NCI-H1417 treated with DMSO at 0.1 percent for 48 hours (cell line): ENCODE results near the gene LMCD1.

ENCODE experiments used
- DNase-seq: peaks from one replicate; lab custom pipeline; 2025; lab: John Stamatoyannopoulos, UW

The LMCD1 gene

GRCh38 chr3:8619548-8619947 is 117.9 kb downstream of the LMCD1 start:
- DNase-seq, result no peak

GRCh38 chr3:8621141-8621540 is 119.5 kb downstream of the LMCD1 start:
- no peak for DNase-seq

- no peak for DNase-seq
Measured at GRCh38 chr3:8621872-8622271, 120.2 kb downstream of the LMCD1 start.

- no peak for DNase-seq
Measured at GRCh38 chr3:8622873-8623691, 121.5 kb downstream of the LMCD1 start.

GRCh38 chr3:8623741-8624140 is 122.1 kb downstream of the LMCD1 start:
- DNase-seq, result no peak
